Astrocyte (in vitro differentiated cells and primary cell): ENCODE data around the gene ST6GALNAC3. TPM values are rescaled to one million over a fixed set of nuclear protein-coding genes. Genes with fewer than 3 reads are reported as not detected.

ENCODE experiments used
- DNase-seq: peaks from one replicate; pipeline ENCODE4 v3.0.0-alpha.2; 2010; ENCODE audit warnings: low read depth
- FAIRE-seq: peaks from 2 replicates; lab custom pipeline; 2011; peaks lifted over from hg19 to GRCh38; lab: Jason Lieb, UNC
- H2AFZ ChIP-seq: 2 replicates; pipeline ENCODE4 v1.6.0; 2012; ENCODE audit warnings: low read depth, low read length, inconsistent platforms
- H3K27ac ChIP-seq: 2 replicates; pipeline ENCODE4 v1.5.1; 2011; ENCODE audit warnings: low read depth, low read length, inconsistent platforms
- H3K27me3 ChIP-seq: 2 replicates; pipeline ENCODE4 v1.6.0; 2011; ENCODE audit warnings: low read length, inconsistent platforms; ENCODE audit not compliant: insufficient read depth
- H3K36me3 ChIP-seq: 2 replicates; pipeline ENCODE4 v1.5.1; 2011; ENCODE audit warnings: low read length, inconsistent platforms; ENCODE audit not compliant: insufficient read depth
- H3K4me1 ChIP-seq: 2 replicates; pipeline ENCODE4 v1.5.1; 2011; ENCODE audit warnings: low read length, inconsistent platforms; ENCODE audit not compliant: insufficient read depth
- H3K4me2 ChIP-seq: 2 replicates; pipeline ENCODE4 v1.6.0; 2012; ENCODE audit warnings: low read length, inconsistent platforms
- H3K4me3 ChIP-seq: 2 replicates; pipeline ENCODE4 v1.5.1; 2011; ENCODE audit warnings: low read depth, mild to moderate bottlenecking, low read length, inconsistent platforms; ENCODE audit not compliant: insufficient read depth
- H3K79me2 ChIP-seq: 2 replicates; pipeline ENCODE4 v1.6.0; 2012; ENCODE audit warnings: mild to moderate bottlenecking, low read length, inconsistent platforms; ENCODE audit not compliant: insufficient read depth
- H3K9ac ChIP-seq: 2 replicates; pipeline ENCODE4 v1.6.0; 2012; ENCODE audit warnings: mild to moderate bottlenecking, low read length, inconsistent platforms
- H3K9me3 ChIP-seq: 2 replicates; pipeline ENCODE4 v1.5.1; 2012; ENCODE audit warnings: low read depth, mild to moderate bottlenecking, low read length, inconsistent platforms; ENCODE audit not compliant: insufficient read depth
- H4K20me1 ChIP-seq: 2 replicates; pipeline ENCODE4 v1.6.0; 2012; ENCODE audit warnings: low read length, inconsistent platforms; ENCODE audit not compliant: insufficient read depth
- H3K27ac Mint-ChIP-seq: one replicate; pipeline ENCODE4 v1.8.0; 2021; ENCODE audit warnings: mild to moderate bottlenecking, mixed read lengths; ENCODE audit not compliant: unreplicated experiment
- H3K27me3 Mint-ChIP-seq: one replicate; pipeline ENCODE4 v1.8.0; 2021; ENCODE audit warnings: low read depth, mixed read lengths; ENCODE audit not compliant: unreplicated experiment
- H3K36me3 Mint-ChIP-seq: one replicate; pipeline ENCODE4 v1.8.0; 2021; ENCODE audit warnings: low read depth, mixed read lengths; ENCODE audit not compliant: unreplicated experiment
- H3K4me1 Mint-ChIP-seq: one replicate; pipeline ENCODE4 v1.8.0; 2021; ENCODE audit warnings: low read depth, mixed read lengths; ENCODE audit not compliant: unreplicated experiment
- H3K4me3 Mint-ChIP-seq: one replicate; pipeline ENCODE4 v1.8.0; 2021; ENCODE audit warnings: mild to moderate bottlenecking, moderate library complexity, mixed read lengths; ENCODE audit not compliant: unreplicated experiment
- H3K9me3 Mint-ChIP-seq: one replicate; pipeline ENCODE4 v1.8.0; 2021; ENCODE audit warnings: mild to moderate bottlenecking, mixed read lengths; ENCODE audit not compliant: unreplicated experiment
- CTCF ChIP-seq: IDR thresholded peaks from 2 replicates; pipeline ENCODE4 v1.5.1; 2011; ENCODE audit warnings: low read depth, mild to moderate bottlenecking, inconsistent platforms, low read length, moderate library complexity; ENCODE audit not compliant: insufficient read depth
- EZH2 ChIP-seq: IDR thresholded peaks from 2 replicates; pipeline ENCODE4 v1.6.1; 2012; ENCODE audit warnings: mild to moderate bottlenecking, low read length, inconsistent platforms; ENCODE audit not compliant: insufficient read depth
- total RNA-seq: library from RNA; stranded (reverse); gene quantifications from 2 replicates; pipeline ENCODE4 v1.2.1, GENCODE V29; 2021

The ST6GALNAC3 gene
- total RNA-seq, 1 donor from 2014 or later = 3.2 TPM

- no peaks in the 10 kb centered on the region for H3K27me3 ChIP-seq
- H4K20me1 ChIP-seq = no peaks in the 10 kb centered on the region
- peaks cover 1% of the 10 kb centered on the region for H3K9me3 Mint-ChIP-seq
- no peak overlapping the region for H3K4me3 Mint-ChIP-seq
- H3K27me3 Mint-ChIP-seq = no peaks in the 10 kb centered on the region
- H3K27ac ChIP-seq = no peak overlapping the region
- no peak overlapping the region for H3K4me2 ChIP-seq
- H2AFZ ChIP-seq = no peak overlapping the region
- no peak overlapping the region for H3K9ac ChIP-seq
- H3K4me1 ChIP-seq = no peaks in the 10 kb centered on the region
- FAIRE-seq = no peak
- no peaks in the 10 kb centered on the region for H3K36me3 ChIP-seq
- no peaks in the 10 kb centered on the region for H3K36me3 Mint-ChIP-seq
- TF ChIP-seq CTCF (no peak), EZH2 (no peak)
- no peak overlapping the region for H3K27ac Mint-ChIP-seq
- no peak overlapping the region for H3K4me3 ChIP-seq
- no peaks in the 10 kb centered on the region for H3K79me2 ChIP-seq
- no peak for DNase-seq
- no peaks in the 10 kb centered on the region for H3K4me1 Mint-ChIP-seq
- H3K9me3 ChIP-seq = no peaks in the 10 kb centered on the region
These were observed 502.5 kb downstream of the ST6GALNAC3 start for GRCh38 chr1:76576876-76577524.

GRCh38 chr1:76577525-76578185, 503.1 kb downstream of the ST6GALNAC3 start:
- Histone ChIP-seq H3K36me3 (no peaks in the 10 kb centered on the region), H3K4me3 (no peak overlapping the region), H3K4me1 (no peaks in the 10 kb centered on the region), H3K9ac (no peak overlapping the region), H3K27ac (no peak overlapping the region), H3K27me3 (no peaks in the 10 kb centered on the region), H3K4me2 (no peak overlapping the region), H3K79me2 (no peaks in the 10 kb centered on the region), H4K20me1 (no peaks in the 10 kb centered on the region), H3K9me3 (no peaks in the 10 kb centered on the region), H2AFZ (no peak overlapping the region)
- Mint-ChIP-seq H3K27ac (no peak overlapping the region), H3K27me3 (no peaks in the 10 kb centered on the region), H3K9me3 (peaks cover 1% of the 10 kb centered on the region), H3K4me3 (no peak overlapping the region), H3K4me1 (no peaks in the 10 kb centered on the region), H3K36me3 (no peaks in the 10 kb centered on the region)
- DNase-seq = no peak
- TF ChIP-seq CTCF (no peak), EZH2 (no peak)
- no peak for FAIRE-seq

GRCh38 chr1:76580206-76580605, 505.7 kb downstream of the ST6GALNAC3 start:
- Mint-ChIP-seq H3K27ac (no peak overlapping the region), H3K36me3 (no peaks in the 10 kb centered on the region), H3K4me1 (peaks cover 6% of the 10 kb centered on the region), H3K27me3 (no peaks in the 10 kb centered on the region), H3K4me3 (no peak overlapping the region), H3K9me3 (peaks cover 1% of the 10 kb centered on the region)
- H3K9ac ChIP-seq = no peak overlapping the region
- H2AFZ ChIP-seq = no peak overlapping the region
- no peak overlapping the region for H3K27ac ChIP-seq
- H3K4me3 ChIP-seq = no peak overlapping the region
- no peaks in the 10 kb centered on the region for H3K79me2 ChIP-seq
- TF ChIP-seq CTCF (no peak), EZH2 (no peak)
- H3K27me3 ChIP-seq = no peaks in the 10 kb centered on the region
- FAIRE-seq (no peak), DNase-seq (no peak)
- H4K20me1 ChIP-seq = no peaks in the 10 kb centered on the region
- H3K4me2 ChIP-seq = no peak overlapping the region
- H3K36me3 ChIP-seq = no peaks in the 10 kb centered on the region
- H3K4me1 ChIP-seq = no peaks in the 10 kb centered on the region
- no peaks in the 10 kb centered on the region for H3K9me3 ChIP-seq
